ENCODE results near the gene ATP9A. TPM values are rescaled to one million over a fixed set of nuclear protein-coding genes. Genes with fewer than 3 reads are reported as not detected.
"Not testable (repeated sequence)": the region's sequence is repeated elsewhere in the genome, so short reads cannot be mapped to it uniquely, and the experiment has no call there.

Gene ATP9A
- total RNA-seq, 4 donors from 2014 or later: 14.8 to 23.7 (median 18.7) TPM

DNA sequence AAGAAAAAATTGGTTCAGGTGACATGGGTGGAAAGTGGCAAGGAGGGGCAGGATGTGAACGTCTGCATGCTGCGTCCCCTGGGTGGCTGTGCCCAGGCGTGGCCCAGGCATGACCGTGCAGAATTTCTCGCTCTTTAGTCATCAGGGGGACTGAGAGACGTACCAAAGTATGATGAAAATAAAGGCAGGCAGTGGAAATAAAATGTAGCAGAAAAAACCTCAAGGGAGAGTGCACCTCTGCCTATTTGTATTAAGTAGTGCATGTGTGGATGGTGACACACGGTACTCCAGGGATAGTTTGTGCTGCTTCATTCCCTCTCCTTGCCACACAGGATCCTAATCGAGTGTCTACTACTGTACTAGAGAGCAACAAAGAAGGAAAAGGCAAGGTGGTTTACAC lies 81.1 kb downstream of the ATP9A start:
- Histone ChIP-seq H3K4me1 (no peaks in the 10 kb centered on the region), H3K27ac (no peak overlapping the region), H3K4me3 (no peak overlapping the region), H3K27me3 (no peaks in the 10 kb centered on the region), H3K9me3 (no peaks in the 10 kb centered on the region), H3K36me3 (peaks cover 15% of the 10 kb centered on the region)
- 60% methylated on average over 8 of the region's 8 CpGs for WGBS
- no peak for TF ChIP-seq POLR2A (IDR thresholded peaks at IDR 0.05)
- TF ChIP-seq CTCF (IDR thresholded peaks at IDR 0.05): no peak
- no peak for DNase-seq (ENCODE audit: low spot score in 2 of 2)

DNA sequence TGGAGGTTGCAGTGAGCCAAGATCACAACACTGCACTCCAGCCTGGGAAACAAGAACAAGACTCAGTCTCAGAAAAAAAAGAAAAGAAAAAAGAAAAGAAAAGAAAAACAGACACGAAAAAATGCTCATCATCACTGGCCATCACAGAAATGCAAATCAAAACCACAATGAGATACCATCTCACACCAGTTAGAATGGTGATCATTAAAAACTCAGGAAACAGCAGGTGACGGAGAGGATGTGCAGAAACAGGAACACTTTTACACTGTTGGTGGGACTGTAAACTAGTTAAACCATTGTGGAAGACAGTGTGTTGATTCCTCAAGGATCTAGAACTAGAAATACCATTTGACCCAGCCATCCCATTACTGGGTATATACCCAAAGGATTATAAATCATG lies 82.7 kb downstream of the ATP9A start:
- H3K4me1 ChIP-seq; DNase-seq (ENCODE audit: low spot score in 2 of 2); H3K4me3 ChIP-seq; H3K27me3 ChIP-seq; H3K9me3 ChIP-seq; H3K27ac ChIP-seq: not testable (repeated sequence)
- WGBS: 74% methylated on average over 2 of the region's 2 CpGs
- peaks cover 13% of the 10 kb centered on the region for H3K36me3 ChIP-seq

DNA sequence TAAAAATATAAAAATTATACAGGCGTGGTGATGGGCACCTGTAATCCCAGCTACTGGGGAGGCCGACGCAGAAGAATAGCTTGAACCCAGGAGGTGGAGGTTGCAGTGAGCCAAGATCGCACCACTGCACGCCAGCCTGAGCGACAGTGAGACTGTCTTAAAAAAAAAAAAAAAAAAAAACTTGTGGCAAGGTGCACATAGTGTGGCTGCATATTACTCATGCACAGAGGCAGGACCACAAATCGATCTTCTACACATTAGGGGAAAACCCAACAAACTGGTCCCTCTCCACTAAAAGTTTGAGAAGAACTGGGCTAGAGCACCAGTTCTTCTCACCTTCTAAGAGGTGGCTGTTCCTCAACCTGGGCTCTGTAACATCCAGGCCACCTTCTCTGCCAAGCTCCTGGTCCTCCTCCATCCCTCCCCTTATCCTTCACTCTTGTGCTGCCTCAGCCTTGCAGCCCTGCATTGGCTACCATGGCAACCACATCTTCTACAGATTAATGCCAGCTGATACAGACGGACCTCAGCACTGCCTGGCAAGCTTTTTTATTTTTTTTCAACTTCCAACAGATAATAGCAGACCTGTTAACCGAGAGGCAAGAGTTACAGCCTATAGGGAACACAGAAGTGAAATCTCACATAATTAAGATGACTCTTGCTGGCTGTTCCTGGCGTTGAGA lies 88.0 kb downstream of the ATP9A start:
- DNase-seq (ENCODE audit: low spot score in 2 of 2): no peak
- no peaks in the 10 kb centered on the region for H3K9me3 ChIP-seq
- TF ChIP-seq CTCF (IDR thresholded peaks at IDR 0.05) (no peak), POLR2A (IDR thresholded peaks at IDR 0.05) (no peak), POLR2AphosphoS5 (IDR thresholded peaks at IDR 0.05) (no peak), EP300 (IDR thresholded peaks at IDR 0.05) (no peak)

DNA sequence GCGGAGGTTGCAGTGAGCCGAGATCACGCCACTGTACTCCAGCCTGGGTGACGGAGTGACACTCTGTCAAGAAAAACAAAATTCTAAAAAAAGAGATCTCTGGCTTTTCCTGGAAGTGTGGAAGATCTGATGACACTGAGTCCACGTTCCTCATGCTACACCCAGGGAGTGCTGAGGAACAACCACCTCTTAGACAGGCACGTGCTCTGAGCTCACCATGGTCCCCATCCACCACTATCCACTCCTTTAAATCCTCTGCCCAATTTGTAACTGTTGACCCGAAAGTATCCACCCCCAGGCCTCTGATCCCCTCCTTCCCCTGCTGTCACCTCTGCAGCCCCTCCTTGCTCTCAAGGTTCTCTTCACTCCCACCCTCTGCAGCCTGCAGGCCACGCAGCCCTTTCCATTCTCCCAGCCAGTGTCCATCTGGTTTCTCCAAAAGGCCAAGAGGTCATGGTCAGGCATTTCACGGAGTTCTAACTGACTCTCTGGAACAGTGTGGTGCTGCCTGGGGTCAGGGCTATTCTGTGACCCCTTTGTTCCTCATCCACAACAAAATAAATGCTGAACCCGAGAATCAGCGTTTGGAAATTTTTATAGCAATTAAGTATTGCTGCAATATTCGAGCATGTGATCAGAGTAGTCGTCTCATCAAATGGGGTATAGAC lies 88.8 kb downstream of the ATP9A start:
- Histone ChIP-seq H3K27ac (no peak overlapping the region), H3K4me1 (no peaks in the 10 kb centered on the region), H3K36me3 (peaks cover 10% of the 10 kb centered on the region), H3K9me3 (no peaks in the 10 kb centered on the region), H3K4me3 (no peak overlapping the region), H3K27me3 (no peaks in the 10 kb centered on the region)
- TF ChIP-seq POLR2AphosphoS5 (IDR thresholded peaks at IDR 0.05) (no peak), EP300 (IDR thresholded peaks at IDR 0.05) (no peak), POLR2A (IDR thresholded peaks at IDR 0.05) (no peak), CTCF (IDR thresholded peaks at IDR 0.05) (no peak)
- WGBS: 90% methylated on average over 13 of the region's 13 CpGs
- no peak for DNase-seq (ENCODE audit: low spot score in 2 of 2)

More for the DNA sequence above, 88.0 kb downstream of the ATP9A start:
- WGBS: 88% methylated on average over 10 of the region's 10 CpGs
- Histone ChIP-seq H3K27ac (no peak overlapping the region), H3K36me3 (peaks cover 4% of the 10 kb centered on the region), H3K27me3 (no peaks in the 10 kb centered on the region), H3K4me1 (no peaks in the 10 kb centered on the region), H3K4me3 (no peak overlapping the region)

- Histone ChIP-seq H3K36me3 (peaks cover 15% of the 10 kb centered on the region), H3K4me1 (no peaks in the 10 kb centered on the region), H3K4me3 (no peak overlapping the region), H3K27me3 (no peaks in the 10 kb centered on the region), H3K27ac (no peak overlapping the region), H3K9me3 (no peaks in the 10 kb centered on the region)
- DNase-seq (ENCODE audit: low spot score in 2 of 2): no peak
- 69% methylated on average over 8 of the region's 16 CpGs for WGBS
- TF ChIP-seq POLR2AphosphoS5 (IDR thresholded peaks at IDR 0.05): no peak
- TF ChIP-seq POLR2A (IDR thresholded peaks at IDR 0.05): no peak
These were observed 90.0 kb downstream of the ATP9A start for GRCh38 chr20:51678026-51678697.

DNA sequence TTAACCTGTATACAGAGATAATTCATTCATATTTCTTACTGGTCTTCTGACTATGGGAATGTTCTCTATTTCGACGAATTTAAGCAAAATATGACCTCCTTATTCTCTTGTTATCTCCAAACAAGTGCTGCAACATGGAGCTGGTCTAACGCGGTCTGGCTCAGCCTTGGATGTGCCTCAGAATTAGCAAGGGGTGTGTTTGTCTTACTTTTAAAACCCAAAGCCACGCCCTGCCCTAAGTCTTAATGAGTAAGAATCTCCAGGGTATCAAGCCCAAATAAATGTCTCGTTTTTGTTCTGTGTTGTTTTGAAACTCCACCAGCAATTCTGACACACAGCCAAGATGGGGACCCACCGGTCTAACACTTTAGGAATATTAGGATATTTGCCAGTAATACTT lies 99.2 kb downstream of the ATP9A start:
- WGBS: 53% methylated on average over 7 of the region's 7 CpGs
- TF ChIP-seq POLR2AphosphoS5 (IDR thresholded peaks at IDR 0.05) (no peak), EP300 (IDR thresholded peaks at IDR 0.05) (no peak), CTCF (IDR thresholded peaks at IDR 0.05) (no peak), POLR2A (IDR thresholded peaks at IDR 0.05) (no peak)
- Histone ChIP-seq H3K9me3 (no peaks in the 10 kb centered on the region), H3K27me3 (no peaks in the 10 kb centered on the region), H3K27ac (no peak overlapping the region), H3K36me3 (peaks cover 22% of the 10 kb centered on the region), H3K4me3 (no peak overlapping the region), H3K4me1 (peaks cover 6% of the 10 kb centered on the region)
- no peak for DNase-seq (ENCODE audit: low spot score in 2 of 2)
